GM12873 (cell line): Measurements from ENCODE around the gene ZNF467.

ENCODE experiments used
- TF ChIP-seq, protein P1 (sequence below): IDR thresholded peaks from 2 replicates; pipeline ENCODE4 v1.5.1; 2012; ENCODE audit warnings: low read depth, mild to moderate bottlenecking, moderate library complexity, low read length, control low read depth; ENCODE audit not compliant: insufficient read depth; ENCODE audit errors: missing control alignments

ZNF467 gene

DNA sequence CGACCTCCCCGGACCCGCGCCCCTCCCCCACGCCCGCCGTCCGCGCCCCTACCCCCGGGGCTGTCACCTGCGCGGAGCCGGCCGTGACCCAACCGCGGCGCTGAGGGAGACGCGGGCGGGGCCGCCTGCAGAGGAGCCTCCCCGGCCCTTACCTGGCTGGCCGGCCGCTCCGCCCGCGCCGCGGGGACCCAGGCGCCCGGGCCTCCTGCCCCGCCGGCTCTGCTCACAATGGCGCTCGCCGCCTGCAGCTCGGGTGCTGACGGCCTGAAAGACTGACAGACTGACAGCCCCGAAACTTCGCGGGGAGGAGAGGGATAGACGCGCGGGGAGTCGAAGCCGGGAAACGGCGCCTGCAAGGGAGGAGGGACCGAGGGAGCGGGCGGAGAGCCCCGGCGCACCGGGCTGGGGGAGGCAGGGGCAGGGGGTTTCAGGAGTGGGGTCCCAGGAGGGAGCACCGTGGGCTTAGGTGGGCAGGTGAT, 393 bp downstream of the ZNF467 start:
- TF ChIP-seq, protein P1, sequence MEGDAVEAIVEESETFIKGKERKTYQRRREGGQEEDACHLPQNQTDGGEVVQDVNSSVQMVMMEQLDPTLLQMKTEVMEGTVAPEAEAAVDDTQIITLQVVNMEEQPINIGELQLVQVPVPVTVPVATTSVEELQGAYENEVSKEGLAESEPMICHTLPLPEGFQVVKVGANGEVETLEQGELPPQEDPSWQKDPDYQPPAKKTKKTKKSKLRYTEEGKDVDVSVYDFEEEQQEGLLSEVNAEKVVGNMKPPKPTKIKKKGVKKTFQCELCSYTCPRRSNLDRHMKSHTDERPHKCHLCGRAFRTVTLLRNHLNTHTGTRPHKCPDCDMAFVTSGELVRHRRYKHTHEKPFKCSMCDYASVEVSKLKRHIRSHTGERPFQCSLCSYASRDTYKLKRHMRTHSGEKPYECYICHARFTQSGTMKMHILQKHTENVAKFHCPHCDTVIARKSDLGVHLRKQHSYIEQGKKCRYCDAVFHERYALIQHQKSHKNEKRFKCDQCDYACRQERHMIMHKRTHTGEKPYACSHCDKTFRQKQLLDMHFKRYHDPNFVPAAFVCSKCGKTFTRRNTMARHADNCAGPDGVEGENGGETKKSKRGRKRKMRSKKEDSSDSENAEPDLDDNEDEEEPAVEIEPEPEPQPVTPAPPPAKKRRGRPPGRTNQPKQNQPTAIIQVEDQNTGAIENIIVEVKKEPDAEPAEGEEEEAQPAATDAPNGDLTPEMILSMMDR, result no peak

DNA sequence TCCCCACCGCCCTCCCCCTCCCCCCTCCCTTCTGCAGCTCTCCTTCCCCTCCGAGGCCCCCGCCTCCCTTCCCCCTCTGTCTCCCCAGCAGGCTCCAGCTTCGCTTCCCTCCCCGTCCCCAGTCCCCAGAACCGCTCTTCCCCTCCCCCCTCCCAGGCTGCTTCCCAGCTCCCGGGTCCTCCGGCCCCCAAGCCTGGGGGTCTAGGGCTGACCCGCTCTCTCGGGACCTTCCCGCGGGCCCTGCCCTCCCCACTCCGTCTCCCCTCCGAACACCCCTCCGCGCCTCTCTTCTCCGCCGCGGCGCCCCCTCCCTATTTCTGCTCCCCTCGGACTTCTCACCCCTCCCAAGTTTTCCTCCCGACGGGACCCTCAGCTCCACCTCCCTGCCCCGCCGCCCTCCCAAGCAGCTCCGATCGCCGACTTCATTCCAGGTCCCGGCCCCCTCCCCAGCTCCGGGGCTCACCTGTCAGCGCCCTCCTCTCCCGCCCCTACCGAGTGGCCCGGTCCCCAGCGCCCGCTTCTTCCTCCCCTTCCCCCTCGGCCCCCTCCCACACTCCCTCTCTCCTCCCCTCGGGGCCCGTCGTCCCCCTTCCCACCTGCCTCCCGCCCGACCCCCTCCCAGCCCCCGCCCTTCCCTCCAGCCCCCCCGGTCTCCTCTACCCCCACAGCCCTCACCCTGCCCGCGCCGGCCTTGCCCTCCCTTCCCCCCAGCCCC, 990 bp downstream of the ZNF467 start:
- TF ChIP-seq, protein P1, result no peak

GRCh38 chr7:149771720-149772240, 1.6 kb downstream of the ZNF467 start:
- TF ChIP-seq, protein P1, result no peak

- TF ChIP-seq, protein P1, result no peak
These were observed 2.4 kb downstream of the ZNF467 start for GRCh38 chr7:149770728-149771636.

- TF ChIP-seq, protein P1, result no peak
These were observed 3.5 kb downstream of the ZNF467 start for GRCh38 chr7:149769915-149770314.

DNA sequence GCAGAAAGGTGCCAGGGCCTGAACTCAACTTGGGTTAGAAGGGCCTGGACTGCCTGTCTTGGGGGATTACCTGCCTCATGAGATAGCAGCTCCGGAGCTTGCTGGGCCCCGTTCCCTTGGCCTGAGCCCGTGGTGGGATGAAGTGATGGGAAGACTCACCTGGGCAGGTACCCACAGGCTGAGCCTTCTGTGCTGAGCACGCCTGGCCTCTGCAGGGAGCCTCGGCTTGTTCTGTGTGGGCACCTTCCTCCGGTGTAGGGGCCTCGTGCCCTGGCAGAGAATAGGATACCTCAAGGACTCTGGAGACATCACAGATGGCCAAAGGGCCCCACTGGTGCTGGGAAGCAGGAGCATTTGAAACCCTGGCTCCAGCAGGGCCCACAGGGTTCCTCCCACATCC, 4.5 kb downstream of the ZNF467 start:
- TF ChIP-seq, protein P1, result no peak

GRCh38 chr7:149767068-149767467, 6.3 kb downstream of the ZNF467 start:
- TF ChIP-seq, protein P1, result no peak
